Measurements from ENCODE around the gene BBS12. TPM values are rescaled to one million over a fixed set of nuclear protein-coding genes. Genes with fewer than 3 reads are reported as not detected.

The BBS12 gene
- total RNA-seq, 1 donor from 2014 or later = 2.5 TPM

DNA sequence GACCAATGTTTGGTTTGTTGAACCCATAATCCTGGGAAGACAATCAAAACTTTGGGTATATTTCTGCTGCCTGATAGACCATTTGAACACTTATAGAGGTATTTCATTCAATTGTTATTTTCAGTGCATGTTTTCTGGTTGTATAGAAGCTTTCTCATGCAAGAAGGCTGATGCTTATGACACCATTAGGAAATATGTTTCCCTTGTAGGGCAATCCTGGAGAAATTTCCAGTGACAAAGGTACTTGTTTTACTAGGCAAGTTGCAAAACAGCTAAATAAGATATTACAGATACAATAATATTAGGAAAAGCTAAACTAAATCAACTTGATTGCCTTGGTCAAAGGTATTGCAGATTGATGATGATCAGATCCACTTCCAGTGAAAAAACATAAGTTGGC lies 61.3 kb downstream of the BBS12 start:
- no peaks in the 10 kb centered on the region for H3K27me3 ChIP-seq (ENCODE audit: control insufficient read depth, insufficient read depth, low read length)
- H3K4me3 ChIP-seq (ENCODE audit: low read depth, low read length) = no peak overlapping the region
- TF ChIP-seq CTCF (IDR thresholded peaks at IDR 0.05; ENCODE audit: insufficient read depth, low read length, poor library complexity, severe bottlenecking) = no peak
- H3K36me3 ChIP-seq (ENCODE audit: control insufficient read depth, insufficient read depth, low read length) = no peaks in the 10 kb centered on the region
- no peak for DNase-seq (ENCODE audit: low read depth)

Other genes starting within 250 kb of the BBS12 start
- not detected in 2 replicates for gene IL21, start 111.6 kb upstream of the BBS12 start, total RNA-seq
- 29.1 and 29.4 TPM in 2 replicates for gene FGF2, start 94.1 kb downstream of the BBS12 start, total RNA-seq
- gene NUDT6, start 189.9 kb downstream of the BBS12 start, total RNA-seq = 9.7 and 10.0 TPM in 2 replicates